ENCODE results near the gene WDR27.

GRCh38 chr6:169664227-169664626 lies 37.6 kb downstream of the WDR27 start:
- TF ChIP-seq CTCF (IDR thresholded peaks at IDR 0.05 in 4 of 5, conservative IDR thresholded peaks at IDR 0.05 in 1 of 5) (no peak), POLR2A (IDR thresholded peaks at IDR 0.05) (no peak)

Measured in gastrocnemius medialis (tissue), 4 donors.